Activated CD8-positive, alpha-beta T cell treated with anti-CD3 and anti-CD28 coated beads for 36 hours (primary cell): ENCODE measurements around the gene BTBD19. TPM values are rescaled to one million over a fixed set of nuclear protein-coding genes. Genes with fewer than 3 reads are reported as not detected.
"Not testable (repeated sequence)": the region's sequence is repeated elsewhere in the genome, so short reads cannot be mapped to it uniquely, and the experiment has no call there.

Experiments used
- ATAC-seq: fragments of 200-7000 bp; cut with Tn5 transposase; one replicate; pipeline ENCODE4 v1.10.0; 2021; ENCODE audit warnings: mild to moderate bottlenecking, moderate library complexity
- CTCF ChIA-PET: fragments of 350-600 bp; sonication (Branson Sonifier 250); formaldehyde crosslinking; loops from one replicate; lab custom pipeline; 2021; ENCODE audit warnings: antibody characterized with exemption; lab: Charles Lee
- POLR2A ChIA-PET: fragments of 350-600 bp; sonication (Branson Sonifier 250); formaldehyde crosslinking; loops from one replicate; lab custom pipeline; 2021; ENCODE audit warnings: antibody characterized with exemption; lab: Charles Lee
- DNase-seq: peaks from one replicate; pipeline ENCODE4 v3.0.0-alpha.2; 2020
- H3K27ac Mint-ChIP-seq: one replicate; pipeline ENCODE4 v1.8.0; 2021; ENCODE audit warnings: mild to moderate bottlenecking, mixed read lengths
- H3K27me3 Mint-ChIP-seq: one replicate; pipeline ENCODE4 v1.8.0; 2021; ENCODE audit warnings: mixed read lengths
- H3K36me3 Mint-ChIP-seq: one replicate; pipeline ENCODE4 v1.8.0; 2021; ENCODE audit warnings: low read depth, mixed read lengths
- H3K4me1 Mint-ChIP-seq: one replicate; pipeline ENCODE4 v1.8.0; 2021; ENCODE audit warnings: low read depth, mixed read lengths
- H3K4me3 Mint-ChIP-seq: one replicate; pipeline ENCODE4 v1.8.0; 2021; ENCODE audit warnings: mild to moderate bottlenecking, moderate library complexity, mixed read lengths
- H3K9me3 Mint-ChIP-seq: one replicate; pipeline ENCODE4 v1.8.0; 2021; ENCODE audit warnings: mixed read lengths
- CTCF ChIP-seq: fragments of 200-600 bp; IDR thresholded peaks from one replicate; pipeline ENCODE4 v1.8.0; 2022; ENCODE audit warnings: antibody characterized with exemption, mild to moderate bottlenecking
- intact Hi-C: fragments of 100-400 bp; cut with micrococcal nuclease; formaldehyde crosslinking; loops from one replicate; pipeline ENCODE4 v1.10.0; 2022
- total RNA-seq, 2 experiments: library from RNA; stranded (reverse); gene quantifications; one replicate each; pipeline ENCODE4 v1.2.3, GENCODE V29; 2021

Gene BTBD19
- 1 to 10 TPM; 4.8 to 5.6 TPM for total RNA-seq

GRCh38 chr1:44808063-44808937 lies at the start of gene BTBD19:
Gene BTBD19, plus strand, starts transcription at chr1:44808523. Its CDS starts 298 bp downstream, at chr1:44808821.
- Mint-ChIP-seq H3K27ac (peak within 1 kb of the TSS; percentile 99), H3K36me3 (peaks cover 40% of the 10 kb centered on the region), H3K4me1 (peaks cover 82% of the 10 kb centered on the region), H3K9me3 (no peaks in the 10 kb centered on the region), H3K4me3 (peak within 1 kb of the TSS; percentile 55), H3K27me3 (no peaks in the 10 kb centered on the region)
- no peak for TF ChIP-seq CTCF
- peak; percentile 56 for ATAC-seq
- intact Hi-C loops = loop anchor here (2.0 to 10.0 kb wide), 2 partner anchors 77 to 497 kb away; partner anchors contain the start of gene RNU5D-1
- ChIA-PET CTCF (interaction anchor here (0.7 to 4.4 kb wide), 9 partner anchors 10 to 495 kb away, joined by 3 to 51 read pairs (median 6); partner anchors contain the start of genes PLK3 and RNU5D-1), POLR2A (interaction anchor here (0.6 to 12.0 kb wide), 14 partner anchors 9 to 714 kb away, joined by 3 to 214 read pairs (median 8); partner anchors contain the start of genes BEST4, HECTD3, MUTYH and PLK3)
- DNase-seq = peak; percentile 88

GRCh38 chr1:44759077-44759476 lies 49.2 kb upstream of the BTBD19 start:
- intact Hi-C loops = no loop called here
- Mint-ChIP-seq H3K36me3 (peaks cover 68% of the 10 kb centered on the region), H3K9me3 (no peaks in the 10 kb centered on the region), H3K4me3 (no peak overlapping the region), H3K4me1 (peaks cover 5% of the 10 kb centered on the region), H3K27ac (no peak overlapping the region), H3K27me3 (no peaks in the 10 kb centered on the region)
- no peak for TF ChIP-seq CTCF
- ChIA-PET CTCF (interaction anchor here (1.1 to 2.0 kb wide), 4 partner anchors 9 to 30 kb away, joined by 3 to 6 read pairs (median 5); no protein-coding TSS in a partner anchor), POLR2A (interaction anchor here (0.6 to 5.0 kb wide), 10 partner anchors 9 to 55 kb away, joined by 3 to 36 read pairs (median 3); partner anchors contain the start of genes RNU5D-1 and RPS8)
- ATAC-seq = no peak
- no peak for DNase-seq

GRCh38 chr1:44760876-44761275 lies 47.4 kb upstream of the BTBD19 start:
- no peak overlapping the region for H3K4me3 Mint-ChIP-seq
- no peak for ATAC-seq

GRCh38 chr1:44766421-44766820 lies 41.9 kb upstream of the BTBD19 start:
- ATAC-seq, H3K4me1 Mint-ChIP-seq, H3K27ac Mint-ChIP-seq, H3K27me3 Mint-ChIP-seq, intact Hi-C loops, H3K4me3 Mint-ChIP-seq, DNase-seq, H3K9me3 Mint-ChIP-seq: not testable (repeated sequence)
- ChIA-PET CTCF (interaction anchor here (1.4 to 3.1 kb wide), 3 partner anchors 9 to 36 kb away, joined by 5 to 10 read pairs (median 5); partner anchors contain the start of genes RNU5D-1 and RPS8), POLR2A (interaction anchor here (0.6 to 3.9 kb wide), 13 partner anchors 8 to 1296 kb away, joined by 3 to 39 read pairs (median 6); partner anchors contain the start of genes KIF2C and RPS8)
- H3K36me3 Mint-ChIP-seq = peaks cover 42% of the 10 kb centered on the region

More at GRCh38 chr1:44760876-44761275, 47.4 kb upstream of the BTBD19 start:
- no peak for TF ChIP-seq CTCF
- no peak overlapping the region for H3K27ac Mint-ChIP-seq
- H3K4me1 Mint-ChIP-seq = peaks cover 4% of the 10 kb centered on the region
- no peaks in the 10 kb centered on the region for H3K9me3 Mint-ChIP-seq
- POLR2A ChIA-PET = interaction anchor here (0.7 to 5.0 kb wide), 9 partner anchors 10 to 60 kb away, joined by 3 to 36 read pairs (median 4); partner anchors contain the start of genes RNU5D-1 and RPS8
- no peak for DNase-seq
- H3K27me3 Mint-ChIP-seq = no peaks in the 10 kb centered on the region
- CTCF ChIA-PET = interaction anchor here (2.0 kb wide), 1 partner anchor 10 kb away, joined by 5 read pairs; no protein-coding TSS in a partner anchor
- intact Hi-C loops = no loop called here
- H3K36me3 Mint-ChIP-seq = peaks cover 63% of the 10 kb centered on the region
